Measurements from ENCODE around the gene GRID1. TPM values are rescaled to one million over a fixed set of nuclear protein-coding genes. Genes with fewer than 3 reads are reported as not detected.
"Not testable (repeated sequence)": the region's sequence is repeated elsewhere in the genome, so short reads cannot be mapped to it uniquely, and the experiment has no call there.

Gene GRID1
- total RNA-seq, 3 donors from 2014 or later = 2.3 to 8.5 (median 5.9) TPM

- Histone ChIP-seq H3K27ac (no peak overlapping the region), H3K27me3 (no peaks in the 10 kb centered on the region), H3K4me1 (no peaks in the 10 kb centered on the region), H3K9me3 (peaks cover 10 to 20% of the 10 kb centered on the region in 2 donors), H3K4me3 (no peak overlapping the region), H3K36me3 (no peaks in the 10 kb centered on the region)
- DNase-seq (ENCODE audit: low spot score in 2 of 2) = no peak
- TF ChIP-seq CTCF (IDR thresholded peaks at IDR 0.05) = no peak
- TF ChIP-seq POLR2AphosphoS5 (IDR thresholded peaks at IDR 0.05) = no peak
- no peak for TF ChIP-seq POLR2A (IDR thresholded peaks at IDR 0.05)
- intact Hi-C loops (cut with DNase I; ENCODE audit: low total_unique reads) = no loop called here
These were observed 515.3 kb downstream of the GRID1 start for GRCh38 chr10:85851325-85851724.

- no peak for DNase-seq (ENCODE audit: low spot score in 2 of 2)
- TF ChIP-seq CTCF (IDR thresholded peaks at IDR 0.05) (no peak), POLR2A (IDR thresholded peaks at IDR 0.05) (no peak), POLR2AphosphoS5 (IDR thresholded peaks at IDR 0.05) (no peak)
- intact Hi-C loops (cut with DNase I; ENCODE audit: low total_unique reads) = no loop called here
- no peaks in the 10 kb centered on the region for H3K4me1 ChIP-seq
- H3K4me3 ChIP-seq = no peak overlapping the region
- H3K27ac ChIP-seq = no peak overlapping the region
- no peaks in the 10 kb centered on the region for H3K36me3 ChIP-seq
- H3K9me3 ChIP-seq = peaks cover 10 to 20% of the 10 kb centered on the region in 2 donors
- H3K27me3 ChIP-seq = no peaks in the 10 kb centered on the region
These were observed 515.9 kb downstream of the GRID1 start for GRCh38 chr10:85850736-85851135.

- Histone ChIP-seq H3K36me3 (no peaks in the 10 kb centered on the region), H3K27me3 (no peaks in the 10 kb centered on the region), H3K27ac (no peak overlapping the region), H3K9me3 (peaks cover 10 to 20% of the 10 kb centered on the region in 2 donors), H3K4me1 (no peaks in the 10 kb centered on the region), H3K4me3 (no peak overlapping the region)
- intact Hi-C loops (cut with DNase I; ENCODE audit: low total_unique reads) = no loop called here
- TF ChIP-seq CTCF (IDR thresholded peaks at IDR 0.05) (no peak), POLR2A (IDR thresholded peaks at IDR 0.05) (no peak), POLR2AphosphoS5 (IDR thresholded peaks at IDR 0.05) (no peak)
- no peak for DNase-seq (ENCODE audit: low spot score in 2 of 2)
These were observed 517.3 kb downstream of the GRID1 start for GRCh38 chr10:85849315-85849714.

GRCh38 chr10:85848756-85849155, 517.8 kb downstream of the GRID1 start:
- Histone ChIP-seq H3K9me3 (peaks cover 10 to 20% of the 10 kb centered on the region in 2 donors), H3K4me3 (no peak overlapping the region), H3K27me3 (no peaks in the 10 kb centered on the region), H3K27ac (no peak overlapping the region), H3K4me1 (no peaks in the 10 kb centered on the region), H3K36me3 (no peaks in the 10 kb centered on the region)
- DNase-seq (ENCODE audit: low spot score in 2 of 2) = no peak
- TF ChIP-seq POLR2A (IDR thresholded peaks at IDR 0.05) = no peak
- no peak for TF ChIP-seq CTCF (IDR thresholded peaks at IDR 0.05)
- no peak for TF ChIP-seq POLR2AphosphoS5 (IDR thresholded peaks at IDR 0.05)
- intact Hi-C loops (cut with DNase I; ENCODE audit: low total_unique reads) = no loop called here

- Histone ChIP-seq H3K27me3 (no peaks in the 10 kb centered on the region), H3K36me3 (no peaks in the 10 kb centered on the region), H3K27ac (no peak overlapping the region), H3K4me1 (no peaks in the 10 kb centered on the region), H3K9me3 (peaks cover 7 to 20% of the 10 kb centered on the region in 2 donors), H3K4me3 (no peak overlapping the region)
- intact Hi-C loops (cut with DNase I; ENCODE audit: low total_unique reads) = no loop called here
- no peak for DNase-seq (ENCODE audit: low spot score in 2 of 2)
- TF ChIP-seq POLR2A (IDR thresholded peaks at IDR 0.05) (no peak), POLR2AphosphoS5 (IDR thresholded peaks at IDR 0.05) (no peak), CTCF (IDR thresholded peaks at IDR 0.05) (no peak)
These were observed 519.5 kb downstream of the GRID1 start for GRCh38 chr10:85847085-85847484.

- H3K4me1 ChIP-seq; H3K27ac ChIP-seq; H3K36me3 ChIP-seq; H3K27me3 ChIP-seq; intact Hi-C loops (cut with DNase I; ENCODE audit: low total_unique reads); H3K4me3 ChIP-seq; DNase-seq (ENCODE audit: low spot score in 2 of 2): not testable (repeated sequence)
- H3K9me3 ChIP-seq = peaks cover 33 to 41% of the 10 kb centered on the region in 2 donors
These were observed 527.9 kb downstream of the GRID1 start for GRCh38 chr10:85838660-85839059.

Data from breast epithelium (tissue), 4 donors.